HepG2 (cell line): ENCODE results near the gene GABBR2. TPM values are rescaled to one million over a fixed set of nuclear protein-coding genes. Genes with fewer than 3 reads are reported as not detected.

ENCODE experiments used
- ATAC-seq: fragments of 200-7000 bp; cut with Tn5 transposase; 3 replicates; pipeline ENCODE4 v1.9.1; 2020; ENCODE audit warnings: mild to moderate bottlenecking, moderate library complexity
- BruUV-seq: library from RNA; stranded (reverse); fragments of 400-500 nt; replicated peaks from 2 replicates; lab custom pipeline; 2021; lab: Mats Ljungman, UMichigan
- CTCF ChIA-PET: fragments of 300-600 bp; formaldehyde crosslinking; extraction: SDS; loops from one replicate; lab custom pipeline; 2021; ENCODE audit warnings: low total read pairs, inconsistent platforms, low intra/inter-chr PET ratio; lab: Yijun Ruan, JAX
- POLR2A ChIA-PET: fragments of 350-600 bp; sonication (Branson Sonifier 250); formaldehyde crosslinking; loops from one replicate; lab custom pipeline; 2020; ENCODE audit warnings: antibody characterized with exemption, inconsistent platforms; lab: Yijun Ruan, JAX
- DNase-seq: peaks from one replicate; pipeline ENCODE4 v3.0.0-alpha.2; 2015; ENCODE audit warnings: low spot score
- FAIRE-seq: peaks from 3 replicates; lab custom pipeline; 2011; peaks lifted over from hg19 to GRCh38; lab: Jason Lieb, UNC
- H2AFZ ChIP-seq: one replicate; pipeline ENCODE4 v1.6.1; 2011; ENCODE audit warnings: low read length, inconsistent platforms
- H3K27ac ChIP-seq: fragments of 300-600 bp; 3 replicates; pipeline ENCODE4 v1.8.0; 2011; ENCODE audit warnings: mixed run types, mild to moderate bottlenecking, mixed read lengths, low read length, inconsistent platforms; ENCODE audit not compliant: insufficient read depth; ENCODE audit errors: extremely low read length
- H3K27me3 ChIP-seq, 2 experiments: fragments of 200-600 bp in 1 of 2; 2 replicates in 1 of 2; 3 replicates in 1 of 2; pipeline versions ENCODE4 v1.6.0 to v1.8.0; 2011; ENCODE audit warnings: low read length in 2 of 2, mild to moderate bottlenecking in 2 of 2, moderate library complexity in 2 of 2, inconsistent platforms in 1 of 2; ENCODE audit not compliant: insufficient read depth in 2 of 2, control insufficient read depth in 1 of 2
- H3K36me3 ChIP-seq, 2 experiments: fragments of 200-600 bp in 1 of 2; replicated peaks in 1 of 2; 2 replicates in 1 of 2; 3 replicates in 1 of 2; pipeline versions ENCODE4 v1.5.1 to v1.8.0; 2011; ENCODE audit warnings: low read length in 2 of 2, inconsistent platforms in 1 of 2; ENCODE audit not compliant: insufficient read depth in 2 of 2, control insufficient read depth in 1 of 2
- H3K4me1 ChIP-seq: 2 replicates; pipeline ENCODE4 v1.5.1; 2012; ENCODE audit warnings: low read length, inconsistent platforms; ENCODE audit not compliant: insufficient read depth
- H3K4me2 ChIP-seq: 2 replicates; pipeline ENCODE4 v1.6.0; 2011; ENCODE audit warnings: low read depth, low read length, inconsistent platforms
- H3K4me3 ChIP-seq, 3 experiments: fragments of 200-600 bp in 1 of 3; sonication (generic), shearing (Covaris generic) in 1 of 3; replicated peaks in 1 of 3; 2 replicates each; pipeline ENCODE4 v1.5.1; 2011 to 2016; ENCODE audit warnings: low read length in 3 of 3, inconsistent platforms in 2 of 3, low read depth in 2 of 3, mild to moderate bottlenecking in 2 of 3, control low read depth in 1 of 3, mixed read lengths in 1 of 3; ENCODE audit not compliant: insufficient read depth in 1 of 3
- H3K79me2 ChIP-seq: one replicate; pipeline ENCODE4 v1.6.1; 2011; ENCODE audit warnings: low read length, inconsistent platforms; ENCODE audit not compliant: insufficient read depth
- H3K9ac ChIP-seq: 2 replicates; pipeline ENCODE4 v1.6.0; 2011; ENCODE audit warnings: mild to moderate bottlenecking, low read depth, low read length, inconsistent platforms; ENCODE audit not compliant: insufficient read depth
- H3K9me3 ChIP-seq: 2 replicates; pipeline ENCODE4 v1.5.1; 2012; ENCODE audit warnings: mild to moderate bottlenecking, low read length
- H4K20me1 ChIP-seq: 2 replicates; pipeline ENCODE4 v1.6.0; 2011; ENCODE audit warnings: inconsistent platforms, mild to moderate bottlenecking, low read length, moderate library complexity; ENCODE audit not compliant: insufficient read depth
- CHD2 ChIP-seq: IDR thresholded peaks from 2 replicates; pipeline ENCODE4 v1.6.1; 2011; ENCODE audit warnings: low read depth, low read length, improper control_type of control experiment
- CREB3 ChIP-seq: sonication (generic); formaldehyde crosslinking; IDR thresholded peaks from 2 replicates; pipeline ENCODE4 v1.5.0; 2020; ENCODE audit warnings: missing genetic modification reagents
- HMGA1 ChIP-seq: sonication (generic); formaldehyde crosslinking; conservative IDR thresholded peaks from 2 replicates; pipeline ENCODE4 v1.4.0; 2020; ENCODE audit warnings: missing genetic modification reagents
- JUNB ChIP-seq: sonication (generic); formaldehyde crosslinking; IDR thresholded peaks from 2 replicates; pipeline ENCODE4 v1.8.0; 2022; ENCODE audit warnings: missing genetic modification reagents, mild to moderate bottlenecking, borderline replicate concordance
- KAT2B ChIP-seq: fragments of 150-350 bp; IDR thresholded peaks from 2 replicates; pipeline ENCODE4 v1.6.1; 2014; ENCODE audit warnings: low read depth, low read length, borderline replicate concordance
- ZC3H13 ChIP-seq: sonication (generic); formaldehyde crosslinking; IDR thresholded peaks from 2 replicates; pipeline ENCODE4 v1.8.1; 2023; ENCODE audit warnings: mild to moderate bottlenecking, missing genetic modification reagents, moderate library complexity
- WGBS: methylation state at CpG from one replicate; pipeline ENCODE4 v1.1.6; 2017; ENCODE audit warnings: low lambda C conversion rate; 5-methylcytosine and 5-hydroxymethylcytosine counted together
- in situ Hi-C: cut with HindIII; loops from 2 replicates; pipeline ENCODE4 v1.10.0; 2017; ENCODE audit warnings: low pct_unique_long_range_greater_than_20kb; ENCODE audit not compliant: extremely low pct_ligation_motif_present
- intact Hi-C: fragments of 100-400 bp; cut with micrococcal nuclease; formaldehyde crosslinking; loops from one replicate; pipeline ENCODE4 v1.10.0; 2022; ENCODE audit not compliant: unreplicated experiment
- polyA plus RNA-seq, 8 experiments: library from polyadenylated mRNA; depleted of rRNA in 3 of 8; stranded (reverse) in 7 of 8; unstranded in 1 of 8; fragments of >200 nt; fragmentation: Illumina TruSeq in 4 of 8; extraction: Trizol in 4 of 8; gene quantifications; 2 replicates each; pipeline versions ENCODE4 v1.2.1 to v1.2.3, GENCODE V29; 2011 to 2016; ENCODE audit warnings: low read depth in 4 of 8, missing spikeins in 1 of 8, mixed read lengths in 1 of 8; ENCODE audit not compliant: insufficient read depth in 1 of 8
- total RNA-seq, 5 experiments: library from RNA; depleted of rRNA; stranded (reverse); fragments of >200 nt; fragmentation: Illumina TruSeq; extraction: Trizol; gene quantifications; 2 replicates each; pipeline ENCODE4 v1.2.3, GENCODE V29; 2016; ENCODE audit warnings: low read depth in 1 of 5
- TF ChIP-seq, protein P1 (sequence below): sonication (generic); formaldehyde crosslinking; IDR thresholded peaks from 2 replicates; pipeline ENCODE4 v1.4.0; 2020; ENCODE audit warnings: mild to moderate bottlenecking, missing genetic modification reagents

The GABBR2 gene
- total and polyA plus RNA-seq, 2 of the 13 experiments (the other 11 are each of a cell fraction or from before 2014, with no cell fraction given), result 0.02 TPM; not detected in 1

DNA sequence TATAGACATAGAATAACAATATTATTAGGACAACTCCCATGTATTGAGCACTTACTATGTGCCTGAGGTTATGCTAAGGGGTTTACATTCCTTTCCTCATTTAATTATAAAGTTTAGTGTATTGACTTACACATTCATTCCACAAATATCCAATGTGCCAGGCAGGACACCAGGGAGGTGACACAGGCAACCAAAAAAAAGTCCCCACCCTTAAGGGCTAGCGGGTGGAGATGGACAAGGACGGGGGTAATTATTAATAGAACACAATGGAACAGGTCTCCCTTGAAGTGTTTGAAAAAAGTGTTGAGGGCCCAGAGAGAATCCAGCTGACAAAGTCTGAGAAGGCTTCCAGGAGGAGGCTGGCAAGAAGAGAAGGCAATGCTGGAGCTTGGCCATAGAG lies 459.0 kb downstream of the GABBR2 start:
- Histone ChIP-seq H3K4me3 (no peak overlapping the region), H2AFZ (no peak overlapping the region), H3K27me3 (no peaks in the 10 kb centered on the region), H3K79me2 (no peaks in the 10 kb centered on the region), H3K4me1 (peaks cover 10% of the 10 kb centered on the region), H4K20me1 (no peaks in the 10 kb centered on the region), H3K9me3 (no peaks in the 10 kb centered on the region), H3K36me3 (no peaks in the 10 kb centered on the region; a peak in 1 of 5 replicates), H3K27ac (no peak overlapping the region), H3K4me2 (no peak overlapping the region), H3K9ac (no peak overlapping the region)
- TF ChIP-seq CHD2, result no peak
- no peak for TF ChIP-seq CREB3 (CRISPR knock-in tag)
- TF ChIP-seq, protein P1, sequence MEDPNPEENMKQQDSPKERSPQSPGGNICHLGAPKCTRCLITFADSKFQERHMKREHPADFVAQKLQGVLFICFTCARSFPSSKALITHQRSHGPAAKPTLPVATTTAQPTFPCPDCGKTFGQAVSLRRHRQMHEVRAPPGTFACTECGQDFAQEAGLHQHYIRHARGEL (CRISPR knock-in tag), result no peak
- no peak for TF ChIP-seq JUNB
- no peak for TF ChIP-seq HMGA1 (CRISPR knock-in tag)
- no peak for TF ChIP-seq KAT2B
- no peak for TF ChIP-seq ZC3H13 (CRISPR knock-in tag)
- no TSS peak for BruUV-seq
- ChIA-PET CTCF (no interaction called here), POLR2A (no interaction called here)
- FAIRE-seq (no peak), DNase-seq (no peak), ATAC-seq (no peak)
- intact Hi-C loops (no loop called here), in situ Hi-C loops (no loop called here)
- WGBS, result 98% methylated on average over 2 of the region's 2 CpGs
